Neuronal stem cell (in vitro differentiated cells): ENCODE measurements around the gene FCRLB. TPM values are rescaled to one million over a fixed set of nuclear protein-coding genes. Genes with fewer than 3 reads are reported as not detected.
A peak's percentile ranks its signal among the peaks of the same experiment; 100 is the strongest.
"Not testable (repeated sequence)": the region's sequence is repeated elsewhere in the genome, so short reads cannot be mapped to it uniquely, and the experiment has no call there.

Source experiments
- DNase-seq: peaks from one replicate; pipeline ENCODE4 v3.0.0-alpha.2; 2013; ENCODE audit warnings: low spot score
- H2AFZ ChIP-seq: one replicate; pipeline ENCODE4 v1.6.1; 2013; ENCODE audit warnings: mild to moderate bottlenecking, low read length, inconsistent platforms
- H2AK5ac ChIP-seq: 2 replicates; pipeline ENCODE4 v1.6.1; 2013; ENCODE audit warnings: low read depth, mild to moderate bottlenecking, inconsistent platforms, low read length, moderate library complexity, mixed read lengths
- H2BK120ac ChIP-seq: 2 replicates; pipeline ENCODE4 v1.6.1; 2013; ENCODE audit warnings: low read depth, mild to moderate bottlenecking, inconsistent platforms, low read length, moderate library complexity, mixed read lengths
- H2BK12ac ChIP-seq: one replicate; pipeline ENCODE4 v1.6.1; 2013; ENCODE audit warnings: low read length, inconsistent platforms
- H2BK15ac ChIP-seq: 2 replicates; pipeline ENCODE4 v1.6.1; 2013; ENCODE audit warnings: mild to moderate bottlenecking, low read length, inconsistent platforms, mixed read lengths
- H2BK5ac ChIP-seq: one replicate; pipeline ENCODE4 v1.6.1; 2013; ENCODE audit warnings: inconsistent platforms, mild to moderate bottlenecking, low read length, moderate library complexity
- H3K14ac ChIP-seq: one replicate; pipeline ENCODE4 v1.6.1; 2013; ENCODE audit warnings: low read length, inconsistent platforms
- H3K18ac ChIP-seq: 2 replicates; pipeline ENCODE4 v1.6.1; 2013; ENCODE audit warnings: low read length, inconsistent platforms
- H3K23ac ChIP-seq: 2 replicates; pipeline ENCODE4 v1.6.1; 2013; ENCODE audit warnings: low read depth, mild to moderate bottlenecking, mixed read lengths, low read length, inconsistent platforms; ENCODE audit not compliant: poor library complexity
- H3K27ac ChIP-seq: replicated peaks from 3 replicates; pipeline ENCODE4 v1.5.1; 2013; ENCODE audit warnings: low read length, inconsistent platforms
- H3K27me3 ChIP-seq, 3 experiments: 2 replicates each; pipeline ENCODE4 v1.6.1; 2013; ENCODE audit warnings: low read length in 3 of 3, mild to moderate bottlenecking in 2 of 3, inconsistent platforms in 1 of 3, low read depth in 1 of 3, mixed read lengths in 1 of 3, moderate library complexity in 1 of 3; ENCODE audit not compliant: control insufficient read depth in 3 of 3, insufficient read depth in 3 of 3
- H3K36me3 ChIP-seq, 2 donors: replicated peaks in 1 of 2; 2 replicates each; pipeline ENCODE4 v1.6.1; 2013; ENCODE audit warnings: low read length in 2 of 2; ENCODE audit not compliant: control insufficient read depth in 2 of 2, insufficient read depth in 2 of 2
- H3K4ac ChIP-seq: 2 replicates; pipeline ENCODE4 v1.6.1; 2013; ENCODE audit warnings: inconsistent platforms, mild to moderate bottlenecking, low read length, moderate library complexity
- H3K4me1 ChIP-seq, 2 donors: 1 replicate in 1 of 2; 2 replicates in 1 of 2; pipeline ENCODE4 v1.6.1; 2013; ENCODE audit warnings: low read length in 2 of 2, low read depth in 1 of 2; ENCODE audit not compliant: control insufficient read depth in 2 of 2, insufficient read depth in 1 of 2
- H3K4me2 ChIP-seq: one replicate; pipeline ENCODE4 v1.6.1; 2013; ENCODE audit warnings: mild to moderate bottlenecking, low read length, inconsistent platforms; ENCODE audit not compliant: insufficient read depth, poor library complexity, severe bottlenecking
- H3K4me3 ChIP-seq, 2 donors: 2 replicates each; pipeline ENCODE4 v1.5.1; 2013; ENCODE audit warnings: low read length in 2 of 2, mild to moderate bottlenecking in 2 of 2, inconsistent platforms in 1 of 2, moderate library complexity in 1 of 2
- H3K79me1 ChIP-seq: one replicate; pipeline ENCODE4 v1.6.1; 2013; ENCODE audit warnings: low read depth, mild to moderate bottlenecking, inconsistent platforms, low read length, moderate library complexity
- H3K9ac ChIP-seq: one replicate; pipeline ENCODE4 v1.6.1; 2013; ENCODE audit warnings: mild to moderate bottlenecking, low read depth, low read length, inconsistent platforms; ENCODE audit not compliant: poor library complexity
- H3K9me3 ChIP-seq, 2 donors: replicated peaks in 1 of 2; 2 replicates each; pipeline versions ENCODE3 to v1.6.1; 2013; ENCODE audit warnings: low read length in 2 of 2, mild to moderate bottlenecking in 2 of 2, inconsistent platforms in 1 of 2, low read depth in 1 of 2, mixed read lengths in 1 of 2, moderate library complexity in 1 of 2; ENCODE audit not compliant: control insufficient read depth in 2 of 2, insufficient read depth in 1 of 2
- H4K8ac ChIP-seq: one replicate; pipeline ENCODE4 v1.6.1; 2013; ENCODE audit warnings: low read depth, mild to moderate bottlenecking, inconsistent platforms, low read length, moderate library complexity
- H4K91ac ChIP-seq: one replicate; pipeline ENCODE4 v1.6.1; 2013; ENCODE audit warnings: low read length, low read depth, mild to moderate bottlenecking, inconsistent platforms; ENCODE audit not compliant: poor library complexity
- WGBS, 2 donors: extraction: QIAGEN DNeasy Blood & Tissue Kit; methylation state at CpG; one replicate each; pipeline ENCODE4 v1.1.7; 2013; ENCODE audit warnings: missing lambda C conversion rate in 2 of 2, mixed read lengths in 1 of 2; ENCODE audit not compliant: insufficient read length in 2 of 2, insufficient replicate concordance in 1 of 2; ENCODE audit errors: extremely low coverage in 2 of 2; 5-methylcytosine and 5-hydroxymethylcytosine counted together
- polyA plus RNA-seq, 2 experiments: library from polyadenylated mRNA; stranded (reverse); fragments of 200-250 nt; gene quantifications; one replicate each; pipeline ENCODE4 v1.2.3, GENCODE V29; 2013

Gene FCRLB, protein sequence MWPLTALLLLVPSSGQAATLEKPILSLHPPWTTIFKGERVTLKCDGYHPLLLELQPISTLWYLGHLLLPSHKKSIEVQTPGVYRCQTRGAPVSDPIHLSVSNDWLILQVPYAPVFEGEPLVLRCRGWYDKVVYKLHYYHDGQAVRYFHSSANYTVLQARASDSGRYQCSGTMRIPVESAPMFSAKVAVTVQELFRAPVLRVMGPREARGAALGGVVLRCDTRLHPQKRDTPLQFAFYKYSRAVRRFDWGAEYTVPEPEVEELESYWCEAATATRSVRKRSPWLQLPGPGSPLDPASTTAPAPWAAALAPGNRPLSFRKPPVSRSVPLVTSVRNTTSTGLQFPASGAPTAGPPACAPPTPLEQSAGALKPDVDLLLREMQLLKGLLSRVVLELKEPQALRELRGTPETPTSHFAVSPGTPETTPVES
- 0.40 TPM for polyA plus RNA-seq (2013, experiment 1 of 2)
- polyA plus RNA-seq (2013, experiment 2 of 2): 0.40 TPM

DNA sequence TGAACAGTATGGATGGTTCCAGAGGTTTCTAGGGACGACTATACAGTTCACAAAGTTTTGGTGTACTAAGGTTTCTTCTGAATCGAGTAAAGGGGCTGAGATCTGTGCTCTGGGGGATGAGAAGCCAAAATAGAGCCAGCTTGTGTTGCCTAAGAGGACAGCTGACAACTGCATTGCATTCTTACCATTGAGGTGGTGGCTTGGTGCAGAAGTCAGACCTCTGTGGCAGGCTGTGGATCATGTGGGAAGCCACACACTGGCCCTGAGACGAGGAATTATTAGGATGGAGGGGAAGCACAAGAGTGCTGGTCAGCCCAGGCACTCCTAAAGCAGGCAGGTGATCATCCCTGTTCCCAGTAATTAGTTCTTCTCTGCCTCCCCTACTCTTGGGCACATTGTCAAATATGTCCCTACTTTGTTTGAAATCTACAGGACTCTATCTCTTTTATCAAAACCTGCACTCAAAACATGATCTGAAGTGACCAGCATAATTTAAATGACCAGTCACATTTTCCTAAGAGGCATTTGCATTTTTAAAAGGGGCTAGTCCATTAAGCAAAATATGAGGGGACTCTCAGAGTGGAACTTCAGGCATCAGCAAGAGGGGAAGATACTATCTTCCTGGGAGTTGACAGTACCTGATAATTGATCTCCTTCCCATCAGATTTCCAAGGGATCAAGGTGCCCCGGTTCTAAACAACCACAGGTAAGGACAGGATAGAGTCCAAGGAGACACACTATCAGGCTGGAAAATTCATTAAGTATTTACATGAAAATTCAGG is at the start of gene FCRLB:
FCRLB (plus strand) TSS at position 589 of the 782 bp plus-strand sequence. CDS start 1,129 bp downstream, outside the sequence.
- H2BK5ac ChIP-seq: no peak within 1 kb of the TSS
- H3K4me1 ChIP-seq: peaks cover 3 to 4% of the 10 kb centered on the region in 2 donors
- no peak within 1 kb of the TSS for H2BK120ac ChIP-seq
- H3K9ac ChIP-seq: no peak within 1 kb of the TSS
- no peak within 1 kb of the TSS for H2BK12ac ChIP-seq
- no peak within 1 kb of the TSS for H2AK5ac ChIP-seq
- H3K27me3 ChIP-seq: peaks cover 0 to 53% (median 18%) of the 10 kb centered on the region in 3 experiments
- H3K79me1 ChIP-seq: no peaks in the 10 kb centered on the region
- no peaks in the 10 kb centered on the region for H3K9me3 ChIP-seq
- H2BK15ac ChIP-seq: no peak within 1 kb of the TSS
- H4K91ac ChIP-seq: no peak within 1 kb of the TSS
- H3K4me2 ChIP-seq: no peak within 1 kb of the TSS
- no peak for DNase-seq
- H3K23ac ChIP-seq: peak within 1 kb of the TSS; percentile 22
- H3K14ac ChIP-seq: no peak within 1 kb of the TSS
- H3K4me3 ChIP-seq: no peak within 1 kb of the TSS
- H3K4ac ChIP-seq: no peak within 1 kb of the TSS
- no peak within 1 kb of the TSS for H3K27ac ChIP-seq
- no peak within 1 kb of the TSS for H4K8ac ChIP-seq
- no peak within 1 kb of the TSS for H3K18ac ChIP-seq
- H3K36me3 ChIP-seq: no peaks in the 10 kb centered on the region
- WGBS, 2 donors: no CpG with 5 or more reads among the region's 4 CpGs
- H2AFZ ChIP-seq: no peak within 1 kb of the TSS

DNA sequence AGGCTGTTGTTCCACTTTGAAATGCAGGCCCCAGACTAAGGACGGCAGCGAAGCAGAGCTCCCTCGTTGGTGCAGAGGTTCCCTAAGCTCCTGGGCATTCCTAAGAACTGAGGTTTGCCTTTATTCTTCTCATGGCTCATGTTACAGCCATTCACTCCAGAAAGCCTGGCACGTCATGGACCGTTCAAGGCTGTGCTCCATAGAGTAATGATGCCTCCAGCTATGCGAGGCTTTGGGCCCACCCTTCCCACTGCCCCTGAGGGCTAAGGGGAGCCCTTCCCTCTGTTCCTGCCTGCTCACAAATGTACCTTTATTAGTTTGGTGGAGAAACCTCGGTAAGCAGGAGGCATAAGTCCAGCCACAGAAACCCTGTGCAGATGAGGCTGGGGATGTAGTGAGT is 47.9 kb upstream of the FCRLB start:
- not testable (repeated sequence) for H3K4me3 ChIP-seq, H3K4me1 ChIP-seq, H2BK15ac ChIP-seq, H2BK12ac ChIP-seq, H4K8ac ChIP-seq, H3K4me2 ChIP-seq, H3K18ac ChIP-seq, H2AFZ ChIP-seq, H4K91ac ChIP-seq, H3K79me1 ChIP-seq, H3K4ac ChIP-seq, H2BK120ac ChIP-seq, H3K36me3 ChIP-seq, H3K23ac ChIP-seq, H3K14ac ChIP-seq, DNase-seq, H2AK5ac ChIP-seq, H3K27ac ChIP-seq, H2BK5ac ChIP-seq, H3K9me3 ChIP-seq, H3K9ac ChIP-seq
- no CpG with 5 or more reads among the region's 7 CpGs for WGBS, 2 donors
- H3K27me3 ChIP-seq: peaks cover 0 to 21% (median 0%) of the 10 kb centered on the region in 3 experiments

DNA sequence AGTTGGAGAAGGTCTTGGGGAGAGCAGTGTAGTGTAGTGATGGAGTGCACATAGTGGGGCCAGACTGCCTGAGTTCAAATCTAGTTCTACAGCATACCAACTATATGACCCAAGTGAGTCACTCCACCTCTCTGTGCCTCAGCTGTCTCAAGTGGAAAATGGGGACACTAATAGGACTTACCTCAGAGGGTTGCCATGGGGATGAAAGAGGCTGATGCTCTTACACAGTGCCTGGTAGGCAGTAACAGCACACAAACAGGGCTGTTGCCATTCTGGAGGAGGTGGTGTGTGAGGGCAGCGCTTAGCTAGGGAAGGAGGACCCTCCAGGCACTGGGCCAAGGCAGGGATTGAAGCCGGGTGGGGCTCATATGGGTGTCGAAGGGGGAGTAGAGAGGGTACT is 46.9 kb upstream of the FCRLB start:
- whole genome bisulfite sequencing, 2 donors: no CpG with 5 or more reads among the region's 3 CpGs

DNA sequence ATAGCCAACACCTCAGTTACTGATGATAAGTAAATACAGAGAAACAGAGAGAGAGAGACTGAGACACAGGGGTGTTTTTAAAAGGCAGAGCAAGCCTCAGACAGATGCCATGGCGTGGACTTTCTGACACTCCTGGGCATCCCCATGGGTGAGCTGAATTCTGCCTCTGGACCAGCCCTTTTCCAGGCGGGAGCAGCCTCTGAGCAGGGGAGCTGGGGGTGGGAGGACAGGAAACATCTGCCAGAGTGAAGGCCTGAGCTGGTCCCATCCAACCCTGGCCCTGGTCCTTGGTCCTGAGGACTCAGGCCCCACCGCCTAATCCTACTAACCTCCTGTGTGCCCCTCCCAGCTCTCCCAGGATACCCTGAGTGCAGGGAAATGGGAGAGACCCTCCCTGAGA is 46.4 kb upstream of the FCRLB start:
- H3K36me3 ChIP-seq, H3K79me1 ChIP-seq, H3K4me1 ChIP-seq, H3K27ac ChIP-seq, H4K91ac ChIP-seq, H2BK15ac ChIP-seq, H3K4ac ChIP-seq, H3K4me3 ChIP-seq, H3K9ac ChIP-seq, H3K9me3 ChIP-seq, H3K23ac ChIP-seq, H2BK120ac ChIP-seq, H2BK12ac ChIP-seq, H3K18ac ChIP-seq, H3K4me2 ChIP-seq, H2BK5ac ChIP-seq, H3K14ac ChIP-seq, H2AK5ac ChIP-seq, H2AFZ ChIP-seq, DNase-seq, H4K8ac ChIP-seq: not testable (repeated sequence)
- H3K27me3 ChIP-seq: peaks cover 0 to 21% (median 0%) of the 10 kb centered on the region in 3 experiments
- WGBS, 2 donors: no CpG with 5 or more reads among the region's 3 CpGs

More for the DNA sequence above, 46.9 kb upstream of the FCRLB start:
- H3K9me3 ChIP-seq, H3K4me3 ChIP-seq, H4K8ac ChIP-seq, H2AFZ ChIP-seq, H3K18ac ChIP-seq, H3K4me1 ChIP-seq, DNase-seq, H3K14ac ChIP-seq, H3K9ac ChIP-seq, H2BK120ac ChIP-seq, H4K91ac ChIP-seq, H2AK5ac ChIP-seq, H3K23ac ChIP-seq, H3K36me3 ChIP-seq, H3K4ac ChIP-seq, H2BK12ac ChIP-seq, H2BK5ac ChIP-seq, H3K79me1 ChIP-seq, H3K27ac ChIP-seq, H3K4me2 ChIP-seq, H2BK15ac ChIP-seq: not testable (repeated sequence)
- peaks cover 0 to 21% (median 0%) of the 10 kb centered on the region in 3 experiments for H3K27me3 ChIP-seq
